Neural crest cell (in vitro differentiated cells): ENCODE results near the gene APLP2. TPM values are rescaled to one million over a fixed set of nuclear protein-coding genes. Genes with fewer than 3 reads are reported as not detected.
"Not testable (repeated sequence)": the region's sequence is repeated elsewhere in the genome, so short reads cannot be mapped to it uniquely, and the experiment has no call there.

ENCODE experiments used
- DNase-seq: peaks from one replicate; pipeline ENCODE4 v3.0.0; 2021; ENCODE audit warnings: low read depth, mixed read lengths, low spot score
- H3K27ac Mint-ChIP-seq: one replicate; pipeline ENCODE4 v1.8.0; 2021; ENCODE audit warnings: mild to moderate bottlenecking, mixed read lengths; ENCODE audit not compliant: unreplicated experiment
- H3K27me3 Mint-ChIP-seq: 2 replicates; pipeline ENCODE4 v1.8.0; 2021; ENCODE audit warnings: low read depth, mild to moderate bottlenecking, mixed read lengths
- H3K36me3 Mint-ChIP-seq: 2 replicates; pipeline ENCODE4 v1.8.0; 2021; ENCODE audit warnings: low read depth, mild to moderate bottlenecking, mixed read lengths
- H3K4me1 Mint-ChIP-seq: 2 replicates; pipeline ENCODE4 v1.8.0; 2021; ENCODE audit warnings: mixed read lengths
- H3K4me3 Mint-ChIP-seq: one replicate; pipeline ENCODE4 v1.8.0; 2021; ENCODE audit warnings: mild to moderate bottlenecking, mixed read lengths
- H3K9me3 Mint-ChIP-seq: 2 replicates; pipeline ENCODE4 v1.8.0; 2021; ENCODE audit warnings: mixed read lengths
- total RNA-seq: library from RNA; stranded (reverse); gene quantifications from 2 replicates; pipeline ENCODE4 v1.2.1, GENCODE V29; 2021
- TF ChIP-seq, protein P1 (sequence below): fragments of 200-600 bp; sonication (generic); conservative IDR thresholded peaks from 2 replicates; pipeline ENCODE4 v1.5.0; 2021; ENCODE audit warnings: antibody characterized with exemption, mild to moderate bottlenecking

The APLP2 gene
- total RNA-seq, 1 donor from 2014 or later = 234 TPM

DNA sequence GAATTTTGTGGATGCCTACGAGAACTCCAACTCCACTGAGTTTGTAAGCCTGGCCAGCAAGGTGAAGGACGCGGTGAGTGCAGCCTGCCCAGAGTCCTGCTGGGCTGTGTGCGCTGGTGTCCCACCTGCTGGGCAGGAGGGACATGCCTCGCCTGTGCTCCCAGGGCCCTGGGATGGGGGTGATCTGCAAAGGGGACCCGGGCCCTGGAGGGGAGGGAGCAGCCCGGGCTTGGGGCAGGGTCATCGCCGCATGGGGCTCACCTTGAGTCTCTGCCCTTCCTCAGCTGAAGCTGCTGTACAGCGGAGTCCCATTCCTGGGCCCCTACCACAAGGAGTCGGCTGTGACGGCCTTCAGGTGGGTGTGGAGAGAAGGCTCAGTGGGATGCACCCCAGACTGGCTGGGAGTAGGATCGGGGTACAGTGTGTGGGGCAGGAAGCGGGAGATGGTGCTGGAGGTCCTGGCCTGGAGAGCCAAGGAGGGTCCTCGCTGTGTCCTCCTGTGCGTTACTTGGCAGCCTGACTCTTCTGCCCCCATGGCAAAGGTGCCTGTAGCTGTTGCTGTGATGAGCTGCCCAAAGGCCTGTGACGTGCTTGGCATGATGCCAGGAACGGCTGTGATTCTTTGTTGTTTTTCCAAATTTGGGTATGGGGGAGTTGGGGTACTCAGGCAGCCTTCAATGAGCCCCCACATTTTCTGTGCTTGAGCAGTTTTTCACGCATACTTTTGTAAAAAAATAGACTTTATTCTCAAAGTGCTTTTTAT, 119.1 kb downstream of the APLP2 start:
- Mint-ChIP-seq H3K9me3 (no peaks in the 10 kb centered on the region), H3K4me1 (peaks cover 8% of the 10 kb centered on the region), H3K27ac (no peak overlapping the region), H3K4me3 (no peak overlapping the region), H3K27me3 (no peaks in the 10 kb centered on the region), H3K36me3 (no peaks in the 10 kb centered on the region)
- TF ChIP-seq, protein P1, sequence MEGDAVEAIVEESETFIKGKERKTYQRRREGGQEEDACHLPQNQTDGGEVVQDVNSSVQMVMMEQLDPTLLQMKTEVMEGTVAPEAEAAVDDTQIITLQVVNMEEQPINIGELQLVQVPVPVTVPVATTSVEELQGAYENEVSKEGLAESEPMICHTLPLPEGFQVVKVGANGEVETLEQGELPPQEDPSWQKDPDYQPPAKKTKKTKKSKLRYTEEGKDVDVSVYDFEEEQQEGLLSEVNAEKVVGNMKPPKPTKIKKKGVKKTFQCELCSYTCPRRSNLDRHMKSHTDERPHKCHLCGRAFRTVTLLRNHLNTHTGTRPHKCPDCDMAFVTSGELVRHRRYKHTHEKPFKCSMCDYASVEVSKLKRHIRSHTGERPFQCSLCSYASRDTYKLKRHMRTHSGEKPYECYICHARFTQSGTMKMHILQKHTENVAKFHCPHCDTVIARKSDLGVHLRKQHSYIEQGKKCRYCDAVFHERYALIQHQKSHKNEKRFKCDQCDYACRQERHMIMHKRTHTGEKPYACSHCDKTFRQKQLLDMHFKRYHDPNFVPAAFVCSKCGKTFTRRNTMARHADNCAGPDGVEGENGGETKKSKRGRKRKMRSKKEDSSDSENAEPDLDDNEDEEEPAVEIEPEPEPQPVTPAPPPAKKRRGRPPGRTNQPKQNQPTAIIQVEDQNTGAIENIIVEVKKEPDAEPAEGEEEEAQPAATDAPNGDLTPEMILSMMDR = no peak
- DNase-seq = no peak

DNA sequence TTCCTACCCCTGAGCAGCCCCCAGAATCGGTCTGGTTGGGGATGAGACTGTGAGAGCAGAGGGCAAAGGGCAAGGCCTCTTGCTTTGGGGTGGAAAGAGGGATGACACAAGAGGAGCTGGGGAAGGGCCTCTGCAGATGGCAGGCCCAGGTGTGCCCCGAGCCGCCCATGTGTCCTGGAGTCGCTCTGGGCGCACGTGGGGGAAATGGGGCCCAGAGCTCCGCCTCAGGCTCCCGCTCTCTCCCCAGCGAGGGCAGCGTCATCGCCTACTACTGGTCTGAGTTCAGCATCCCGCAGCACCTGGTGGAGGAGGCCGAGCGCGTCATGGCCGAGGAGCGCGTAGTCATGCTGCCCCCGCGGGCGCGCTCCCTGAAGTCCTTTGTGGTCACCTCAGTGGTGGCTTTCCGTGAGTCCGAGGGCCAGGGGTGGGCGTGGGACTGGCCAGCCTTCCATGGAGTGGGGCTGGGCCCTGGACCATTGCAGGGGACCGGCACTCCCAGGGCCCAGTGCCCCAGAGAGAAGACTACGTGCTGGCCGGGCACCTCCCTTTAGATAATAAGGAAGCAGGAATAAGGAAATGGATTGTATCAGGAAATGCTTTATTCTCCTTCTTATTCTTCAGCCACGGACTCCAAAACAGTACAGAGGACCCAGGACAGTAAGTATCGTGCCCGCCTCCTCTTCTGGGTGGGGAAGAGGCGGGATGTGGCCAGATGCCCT, 120.0 kb downstream of the APLP2 start:
- TF ChIP-seq, protein P1 = no peak
- H3K36me3 Mint-ChIP-seq = no peaks in the 10 kb centered on the region
- H3K4me3 Mint-ChIP-seq = no peak overlapping the region
- H3K4me1 Mint-ChIP-seq = no peaks in the 10 kb centered on the region
- DNase-seq = no peak
- no peak overlapping the region for H3K27ac Mint-ChIP-seq
- H3K9me3 Mint-ChIP-seq = no peaks in the 10 kb centered on the region
- no peaks in the 10 kb centered on the region for H3K27me3 Mint-ChIP-seq

DNA sequence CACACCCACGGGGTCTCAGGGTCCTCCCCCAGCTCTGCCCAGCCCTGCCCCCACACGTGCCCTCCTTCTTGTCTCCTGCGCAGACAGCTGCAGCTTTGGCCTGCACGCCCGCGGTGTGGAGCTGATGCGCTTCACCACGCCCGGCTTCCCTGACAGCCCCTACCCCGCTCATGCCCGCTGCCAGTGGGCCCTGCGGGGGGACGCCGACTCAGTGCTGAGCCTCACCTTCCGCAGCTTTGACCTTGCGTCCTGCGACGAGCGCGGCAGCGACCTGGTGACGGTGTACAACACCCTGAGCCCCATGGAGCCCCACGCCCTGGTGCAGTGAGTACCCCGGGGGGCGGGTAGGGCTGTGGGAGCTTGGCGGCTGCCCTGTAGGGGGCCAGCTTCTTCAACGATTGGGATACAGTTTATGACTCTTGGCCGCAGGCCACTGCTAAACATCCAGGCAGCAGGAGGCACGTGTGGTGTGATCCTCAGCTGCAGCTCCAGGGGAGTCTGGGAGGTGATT, 120.7 kb downstream of the APLP2 start:
- DNase-seq = no peak
- Mint-ChIP-seq H3K36me3 (no peaks in the 10 kb centered on the region), H3K4me1 (no peaks in the 10 kb centered on the region), H3K27ac (no peak overlapping the region), H3K9me3 (no peaks in the 10 kb centered on the region), H3K4me3 (no peak overlapping the region), H3K27me3 (no peaks in the 10 kb centered on the region)
- TF ChIP-seq, protein P1 = no peak

DNA sequence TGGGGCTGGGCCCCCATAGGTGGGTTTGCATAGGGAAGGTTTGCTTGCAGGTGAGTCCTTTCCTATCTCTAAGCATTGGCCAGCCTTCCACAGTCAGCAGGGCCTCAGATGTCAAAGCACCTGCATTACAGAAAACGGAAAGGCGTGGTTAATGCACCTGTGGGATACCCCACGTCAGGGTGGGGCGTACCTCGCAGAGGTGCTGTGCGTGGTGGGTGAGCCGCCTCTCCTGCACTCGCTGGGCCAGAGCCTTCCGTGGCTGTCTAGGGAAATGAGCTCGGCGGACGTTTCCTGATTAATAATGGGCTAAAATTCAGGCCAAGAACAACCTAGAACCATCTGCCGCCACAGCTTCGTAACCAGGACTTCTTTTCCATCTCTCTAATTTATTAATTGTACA, 122.2 kb downstream of the APLP2 start:
- Mint-ChIP-seq H3K27me3 (no peaks in the 10 kb centered on the region), H3K36me3 (no peaks in the 10 kb centered on the region), H3K27ac (no peak overlapping the region), H3K9me3 (no peaks in the 10 kb centered on the region), H3K4me1 (no peaks in the 10 kb centered on the region), H3K4me3 (no peak overlapping the region)
- TF ChIP-seq, protein P1 = no peak
- no peak for DNase-seq

DNA sequence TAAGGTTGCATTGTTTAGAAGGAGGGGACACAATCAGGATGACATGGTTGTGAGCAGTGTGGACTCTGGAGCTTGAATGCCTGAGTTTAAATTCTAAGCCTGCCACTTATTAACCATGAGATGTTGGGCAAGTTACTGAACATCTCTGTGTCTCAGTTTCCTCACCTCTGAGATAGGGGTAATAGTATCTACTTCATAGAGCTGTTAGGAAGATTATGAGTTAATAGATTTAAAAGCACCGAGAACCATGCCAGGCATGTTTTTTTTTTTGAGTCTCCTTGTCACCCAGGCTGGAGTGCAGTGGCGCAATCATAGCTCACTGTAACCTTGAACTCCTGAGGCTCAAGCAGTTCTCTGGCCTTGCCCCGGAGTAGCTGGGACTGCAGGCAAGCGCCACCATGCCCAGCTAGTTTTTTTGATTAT, 123.2 kb downstream of the APLP2 start:
- Mint-ChIP-seq H3K4me3 (no peak overlapping the region), H3K4me1 (no peaks in the 10 kb centered on the region), H3K27ac (no peak overlapping the region), H3K9me3 (no peaks in the 10 kb centered on the region), H3K27me3 (no peaks in the 10 kb centered on the region), H3K36me3 (no peaks in the 10 kb centered on the region)
- TF ChIP-seq, protein P1 = no peak
- DNase-seq = no peak

DNA sequence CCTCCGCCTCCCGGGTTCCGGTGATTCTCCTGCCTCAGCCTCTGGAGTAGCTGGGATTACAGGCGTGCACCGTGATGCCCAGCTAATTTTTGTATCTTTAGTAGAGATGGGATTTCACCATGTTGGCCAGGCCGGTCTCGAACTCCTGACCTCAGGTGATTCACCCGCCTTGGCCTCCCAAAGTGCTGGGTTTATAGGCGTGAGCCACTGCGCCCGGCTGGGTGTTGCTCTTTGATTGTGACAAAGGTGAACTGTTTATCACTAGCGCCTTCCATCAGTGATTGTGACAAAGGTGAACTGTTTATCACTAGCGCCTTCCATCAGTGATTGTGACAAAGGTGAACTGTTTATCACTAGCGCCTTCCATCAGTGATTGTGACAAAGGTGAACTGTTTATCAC, 123.9 kb downstream of the APLP2 start:
- not testable (repeated sequence) for H3K4me1 Mint-ChIP-seq, H3K4me3 Mint-ChIP-seq, DNase-seq

More for the DNA sequence above, 123.9 kb downstream of the APLP2 start:
- not testable (repeated sequence) for H3K27me3 Mint-ChIP-seq, H3K36me3 Mint-ChIP-seq, H3K9me3 Mint-ChIP-seq, H3K27ac Mint-ChIP-seq
